H9 (cell line): ENCODE measurements around the gene PRSS3. TPM values are rescaled to one million over a fixed set of nuclear protein-coding genes. Genes with fewer than 3 reads are reported as not detected.
A peak's percentile ranks its signal among the peaks of the same experiment; 100 is the strongest.

Experiments used
- DNase-seq: peaks from one replicate; pipeline ENCODE4 v3.0.0-alpha.2; 2017
- H2AFZ ChIP-seq: one replicate; pipeline ENCODE4 v1.6.1; 2013; ENCODE audit warnings: mild to moderate bottlenecking, low read length, control low read depth, moderate library complexity
- H2AK5ac ChIP-seq: 2 replicates; pipeline ENCODE4 v1.6.1; 2013; ENCODE audit warnings: low read length, control low read depth, mixed read lengths; ENCODE audit not compliant: insufficient read length
- H2BK120ac ChIP-seq: one replicate; pipeline ENCODE4 v1.6.1; 2013; ENCODE audit warnings: low read depth, mild to moderate bottlenecking, low read length, control low read depth, inconsistent platforms; ENCODE audit not compliant: poor library complexity, severe bottlenecking
- H2BK12ac ChIP-seq: 2 replicates; pipeline ENCODE4 v1.6.1; 2013; ENCODE audit warnings: low read length, control low read depth, mixed read lengths, low read depth; ENCODE audit not compliant: insufficient read length
- H2BK15ac ChIP-seq: 2 replicates; pipeline ENCODE4 v1.6.1; 2013; ENCODE audit warnings: low read depth, low read length, control low read depth
- H2BK20ac ChIP-seq: one replicate; pipeline ENCODE4 v1.6.1; 2013; ENCODE audit warnings: low read depth, mild to moderate bottlenecking, low read length, control low read depth, inconsistent platforms; ENCODE audit not compliant: poor library complexity, severe bottlenecking
- H2BK5ac ChIP-seq: 2 replicates; pipeline ENCODE4 v1.6.1; 2013; ENCODE audit warnings: low read length, control low read depth, mixed read lengths; ENCODE audit not compliant: insufficient read length
- H3K14ac ChIP-seq: 2 replicates; pipeline ENCODE4 v1.6.1; 2013; ENCODE audit warnings: low read length, control low read depth; ENCODE audit not compliant: insufficient read depth
- H3K18ac ChIP-seq: 2 replicates; pipeline ENCODE4 v1.6.1; 2013; ENCODE audit warnings: low read depth, mild to moderate bottlenecking, mixed read lengths, low read length, control low read depth; ENCODE audit not compliant: insufficient read length
- H3K23ac ChIP-seq: 2 replicates; pipeline ENCODE4 v1.6.1; 2013; ENCODE audit warnings: low read length, control low read depth, mixed read lengths, low read depth; ENCODE audit not compliant: insufficient read length
- H3K23me2 ChIP-seq: 2 replicates; pipeline ENCODE4 v1.6.1; 2013; ENCODE audit warnings: low read depth, mild to moderate bottlenecking, mixed read lengths, low read length, control low read depth; ENCODE audit not compliant: insufficient read length, poor library complexity, severe bottlenecking
- H3K27ac ChIP-seq: 2 replicates; pipeline ENCODE4 v1.5.1; 2013; ENCODE audit warnings: low read length, control low read depth, mixed read lengths, low read depth; ENCODE audit not compliant: insufficient read length
- H3K27me3 ChIP-seq: 2 replicates; pipeline ENCODE4 v1.6.1; 2013; ENCODE audit warnings: low read length, control low read depth, inconsistent platforms; ENCODE audit not compliant: insufficient read depth
- H3K4ac ChIP-seq: 2 replicates; pipeline ENCODE4 v1.6.1; 2013; ENCODE audit warnings: low read depth, mild to moderate bottlenecking, control low read depth, inconsistent platforms, low read length, moderate library complexity
- H3K4me1 ChIP-seq: 2 replicates; pipeline ENCODE4 v1.6.1; 2013; ENCODE audit warnings: low read length, control low read depth, inconsistent platforms; ENCODE audit not compliant: insufficient read depth
- H3K4me2 ChIP-seq: 2 replicates; pipeline ENCODE4 v1.6.1; 2013; ENCODE audit warnings: low read length, control low read depth, mixed read lengths; ENCODE audit not compliant: insufficient read length, insufficient read depth
- H3K56ac ChIP-seq: 2 replicates; pipeline ENCODE4 v1.6.1; 2013; ENCODE audit warnings: low read depth, mild to moderate bottlenecking, mixed read lengths, low read length, control low read depth; ENCODE audit not compliant: insufficient read length
- H3K79me1 ChIP-seq: 2 replicates; pipeline ENCODE4 v1.6.1; 2013; ENCODE audit warnings: low read depth, mild to moderate bottlenecking, moderate library complexity, low read length, control low read depth, inconsistent platforms; ENCODE audit not compliant: insufficient read depth, poor library complexity, severe bottlenecking
- H3K79me2 ChIP-seq: 2 replicates; pipeline ENCODE4 v1.6.1; 2013; ENCODE audit warnings: low read length, control low read depth, inconsistent platforms; ENCODE audit not compliant: insufficient read depth
- H3K9ac ChIP-seq: 2 replicates; pipeline ENCODE4 v1.6.1; 2013; ENCODE audit warnings: low read length, control low read depth, mixed read lengths; ENCODE audit not compliant: insufficient read length; ENCODE audit errors: extremely low read depth
- H3K9me3 ChIP-seq: one replicate; pipeline ENCODE4 v1.6.1; 2013; ENCODE audit warnings: low read depth, low read length, inconsistent platforms; ENCODE audit not compliant: control insufficient read depth
- H3T11ph ChIP-seq: one replicate; pipeline ENCODE4 v1.6.1; 2013; ENCODE audit warnings: mild to moderate bottlenecking, low read length, control low read depth, inconsistent platforms
- H4K20me1 ChIP-seq: one replicate; pipeline ENCODE4 v1.6.1; 2013; ENCODE audit not compliant: control insufficient read depth, insufficient read length, insufficient read depth
- H4K5ac ChIP-seq: 2 replicates; pipeline ENCODE4 v1.6.1; 2013; ENCODE audit warnings: low read depth, mild to moderate bottlenecking, mixed read lengths, low read length, control low read depth; ENCODE audit not compliant: insufficient read length
- H4K8ac ChIP-seq: replicated peaks from 2 replicates; pipeline ENCODE4 v1.6.1; 2013; ENCODE audit warnings: low read length, control low read depth, mixed read lengths, low read depth; ENCODE audit not compliant: insufficient read length
- H4K91ac ChIP-seq: 2 replicates; pipeline ENCODE4 v1.6.1; 2013; ENCODE audit warnings: low read depth, mild to moderate bottlenecking, moderate library complexity, mixed read lengths, low read length, control low read depth; ENCODE audit not compliant: insufficient read length
- H3K27ac Mint-ChIP-seq, 3 experiments: 2 replicates in 2 of 3; 3 replicates in 1 of 3; pipeline ENCODE4 v1.8.0; 2020 to 2021; ENCODE audit warnings: mixed read lengths in 3 of 3, mild to moderate bottlenecking in 1 of 3, moderate library complexity in 1 of 3
- H3K27me3 Mint-ChIP-seq: 2 replicates; pipeline ENCODE4 v1.8.0; 2021; ENCODE audit warnings: low read depth, mild to moderate bottlenecking, moderate library complexity, mixed read lengths
- H3K36me3 Mint-ChIP-seq, 3 experiments: 2 replicates in 2 of 3; 3 replicates in 1 of 3; pipeline ENCODE4 v1.8.0; 2020 to 2021; ENCODE audit warnings: low read depth in 3 of 3, mixed read lengths in 3 of 3; ENCODE audit not compliant: insufficient read depth in 1 of 3
- H3K4me1 Mint-ChIP-seq, 2 experiments: 2 replicates each; pipeline ENCODE4 v1.8.0; 2020; ENCODE audit warnings: mixed read lengths in 2 of 2
- H3K4me3 Mint-ChIP-seq, 2 experiments: 2 replicates in 1 of 2; 3 replicates in 1 of 2; pipeline ENCODE4 v1.8.0; 2020 to 2021; ENCODE audit warnings: mild to moderate bottlenecking in 2 of 2, mixed read lengths in 2 of 2, moderate library complexity in 1 of 2
- H3K9me3 Mint-ChIP-seq, 2 experiments: 2 replicates in 1 of 2; 3 replicates in 1 of 2; pipeline ENCODE4 v1.8.0; 2020; ENCODE audit warnings: mild to moderate bottlenecking in 2 of 2, mixed read lengths in 2 of 2, moderate library complexity in 1 of 2
- WGBS: extraction: QIAGEN DNeasy Blood & Tissue Kit; methylation state at CpG from one replicate; pipeline ENCODE4 v1.1.7; 2013; ENCODE audit warnings: missing lambda C conversion rate, low lambda C conversion rate, mixed read lengths; ENCODE audit not compliant: insufficient read length; ENCODE audit errors: extremely low coverage; 5-methylcytosine and 5-hydroxymethylcytosine counted together
- total RNA-seq: library from RNA; stranded (reverse); gene quantifications from 2 replicates; pipeline ENCODE4 v1.2.1, GENCODE V29; 2021
- TF ChIP-seq, protein P1 (sequence below): fragments of 200-600 bp; sonication (generic); conservative IDR thresholded peaks from 3 replicates; pipeline ENCODE4 v1.8.0; 2021; ENCODE audit warnings: antibody characterized with exemption, mild to moderate bottlenecking

The PRSS3 gene
- total RNA-seq, 1 experiment from 2014 or later, result not detected

DNA sequence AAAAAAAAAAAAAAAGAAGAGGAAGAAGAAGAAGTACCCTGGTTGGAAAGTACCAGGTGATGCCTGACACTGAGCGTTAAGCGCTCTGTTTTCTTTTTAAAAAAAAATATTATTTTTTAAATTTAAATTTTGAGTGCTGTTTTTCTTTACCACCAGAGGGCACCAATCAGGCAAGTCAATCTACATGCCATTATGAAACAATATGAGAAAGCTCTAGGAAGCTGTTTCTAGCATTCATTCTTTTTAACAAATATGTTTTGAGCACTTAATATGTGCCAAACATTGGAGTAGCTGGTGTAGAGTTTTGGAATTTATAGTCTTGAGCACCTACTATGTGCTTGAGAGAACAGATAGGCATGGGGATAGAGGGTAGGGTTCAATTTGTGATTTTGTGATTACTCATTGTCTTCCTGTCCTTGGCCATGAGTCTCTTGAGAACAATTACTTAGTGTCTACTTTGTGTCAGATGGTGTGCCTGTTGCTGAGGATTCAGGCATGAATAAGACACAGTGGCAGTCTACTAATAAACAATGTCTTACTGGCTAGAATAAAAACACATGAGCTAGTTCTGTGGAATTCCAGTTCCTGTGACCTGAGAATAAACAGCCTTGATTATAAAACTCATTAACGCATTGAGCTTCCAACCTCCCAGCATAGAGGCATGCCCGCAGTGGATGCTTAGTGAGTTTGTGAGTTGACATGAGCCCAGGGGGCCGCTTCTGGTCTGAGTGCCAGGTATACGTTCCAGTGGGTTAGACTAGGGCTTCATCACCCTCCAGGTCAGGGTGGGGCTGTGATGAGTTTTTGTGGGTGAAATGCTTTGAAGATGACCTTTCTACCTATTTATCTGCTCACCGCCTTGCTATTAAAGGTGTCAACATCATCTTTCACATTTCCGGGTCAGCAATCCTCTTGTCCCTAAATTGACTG is 18.6 kb downstream of the PRSS3 start:
- no peak for DNase-seq

More for the DNA sequence above, 18.6 kb downstream of the PRSS3 start:
- no peaks in the 10 kb centered on the region; the same call in 1 of the 2 replicates for H3K4me1 ChIP-seq
- H2BK12ac ChIP-seq, result no peak overlapping the region
- TF ChIP-seq, protein P1, sequence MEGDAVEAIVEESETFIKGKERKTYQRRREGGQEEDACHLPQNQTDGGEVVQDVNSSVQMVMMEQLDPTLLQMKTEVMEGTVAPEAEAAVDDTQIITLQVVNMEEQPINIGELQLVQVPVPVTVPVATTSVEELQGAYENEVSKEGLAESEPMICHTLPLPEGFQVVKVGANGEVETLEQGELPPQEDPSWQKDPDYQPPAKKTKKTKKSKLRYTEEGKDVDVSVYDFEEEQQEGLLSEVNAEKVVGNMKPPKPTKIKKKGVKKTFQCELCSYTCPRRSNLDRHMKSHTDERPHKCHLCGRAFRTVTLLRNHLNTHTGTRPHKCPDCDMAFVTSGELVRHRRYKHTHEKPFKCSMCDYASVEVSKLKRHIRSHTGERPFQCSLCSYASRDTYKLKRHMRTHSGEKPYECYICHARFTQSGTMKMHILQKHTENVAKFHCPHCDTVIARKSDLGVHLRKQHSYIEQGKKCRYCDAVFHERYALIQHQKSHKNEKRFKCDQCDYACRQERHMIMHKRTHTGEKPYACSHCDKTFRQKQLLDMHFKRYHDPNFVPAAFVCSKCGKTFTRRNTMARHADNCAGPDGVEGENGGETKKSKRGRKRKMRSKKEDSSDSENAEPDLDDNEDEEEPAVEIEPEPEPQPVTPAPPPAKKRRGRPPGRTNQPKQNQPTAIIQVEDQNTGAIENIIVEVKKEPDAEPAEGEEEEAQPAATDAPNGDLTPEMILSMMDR, result peak; percentile 83
- H2AFZ ChIP-seq, result no peak overlapping the region
- H2BK15ac ChIP-seq, result no peak overlapping the region
- H3K18ac ChIP-seq, result no peak overlapping the region
- H3K27me3 Mint-ChIP-seq, result no peaks in the 10 kb centered on the region; the same call in 1 of the 2 replicates
- no peak overlapping the region for H3K23ac ChIP-seq
- no peak overlapping the region for H3T11ph ChIP-seq
- H3K9me3 Mint-ChIP-seq, result no peaks in the 10 kb centered on the region; a peak in 1 of 5 replicates
- H3K79me2 ChIP-seq, result peaks cover 6% of the 10 kb centered on the region; the same call in 1 of the 2 replicates
- H3K27ac Mint-ChIP-seq, result no peak overlapping the region
- H3K9ac ChIP-seq, result no peak overlapping the region
- no peak overlapping the region for H3K56ac ChIP-seq
- WGBS, result no CpG with 5 or more reads among the region's 8 CpGs
- no peak overlapping the region for H2BK120ac ChIP-seq
- H3K36me3 Mint-ChIP-seq, result peaks cover 0 to 5% (median 0%) of the 10 kb centered on the region in 3 experiments; a peak in 3 of 7 replicates
- H4K91ac ChIP-seq, result no peak overlapping the region
- no peaks in the 10 kb centered on the region for H3K27me3 ChIP-seq
- no peak overlapping the region for H3K4me3 Mint-ChIP-seq
- no peak overlapping the region for H3K4ac ChIP-seq
- no peak overlapping the region for H2AK5ac ChIP-seq
- no peaks in the 10 kb centered on the region for H4K20me1 ChIP-seq
- H3K4me1 Mint-ChIP-seq, result peaks cover 15 to 16% of the 10 kb centered on the region in 2 experiments
- no peaks in the 10 kb centered on the region for H3K9me3 ChIP-seq
- no peak overlapping the region for H3K4me2 ChIP-seq
- H3K23me2 ChIP-seq, result peaks cover 8% of the 10 kb centered on the region
- H4K8ac ChIP-seq, result no peak overlapping the region
- H2BK20ac ChIP-seq, result no peak overlapping the region
- no peak overlapping the region for H3K27ac ChIP-seq
- H3K79me1 ChIP-seq, result no peaks in the 10 kb centered on the region
- H3K14ac ChIP-seq, result no peak overlapping the region
- no peak overlapping the region for H4K5ac ChIP-seq
- no peak overlapping the region for H2BK5ac ChIP-seq
